Astrocyte (in vitro differentiated cells and primary cell): ENCODE data around the gene SMIM7.

Source experiments
- CTCF ChIP-seq: IDR thresholded peaks from 2 replicates; pipeline ENCODE4 v1.5.1; 2011; ENCODE audit warnings: low read depth, mild to moderate bottlenecking, inconsistent platforms, low read length, moderate library complexity; ENCODE audit not compliant: insufficient read depth
- EZH2 ChIP-seq: IDR thresholded peaks from 2 replicates; pipeline ENCODE4 v1.6.1; 2012; ENCODE audit warnings: mild to moderate bottlenecking, low read length, inconsistent platforms; ENCODE audit not compliant: insufficient read depth

DNA sequence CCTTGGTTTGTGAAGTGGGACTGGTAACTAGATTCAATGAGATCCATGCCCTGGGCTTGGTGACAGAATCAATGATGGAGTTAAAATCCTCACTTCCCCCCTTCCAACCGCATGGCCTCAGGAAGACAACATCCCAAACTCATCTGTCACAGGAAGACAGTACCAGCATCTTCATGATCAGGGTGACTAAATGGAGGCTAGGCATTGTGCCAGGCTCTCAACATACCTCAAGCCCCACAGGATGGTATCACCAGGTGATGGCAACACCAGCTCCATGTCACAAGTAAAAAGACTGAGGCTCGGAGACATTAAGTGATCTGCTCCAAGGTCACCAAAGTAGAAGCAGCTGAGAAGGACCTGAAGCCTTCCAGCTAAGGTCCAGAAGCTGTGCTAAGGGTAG lies 46.1 kb downstream of the SMIM7 start:
- TF ChIP-seq CTCF: no peak
- no peak for TF ChIP-seq EZH2
